Measurements from ENCODE around the gene SLC30A7.

GRCh38 chr1:100926240-100926639 is 30.4 kb downstream of the SLC30A7 start:
- TF ChIP-seq, protein P1, sequence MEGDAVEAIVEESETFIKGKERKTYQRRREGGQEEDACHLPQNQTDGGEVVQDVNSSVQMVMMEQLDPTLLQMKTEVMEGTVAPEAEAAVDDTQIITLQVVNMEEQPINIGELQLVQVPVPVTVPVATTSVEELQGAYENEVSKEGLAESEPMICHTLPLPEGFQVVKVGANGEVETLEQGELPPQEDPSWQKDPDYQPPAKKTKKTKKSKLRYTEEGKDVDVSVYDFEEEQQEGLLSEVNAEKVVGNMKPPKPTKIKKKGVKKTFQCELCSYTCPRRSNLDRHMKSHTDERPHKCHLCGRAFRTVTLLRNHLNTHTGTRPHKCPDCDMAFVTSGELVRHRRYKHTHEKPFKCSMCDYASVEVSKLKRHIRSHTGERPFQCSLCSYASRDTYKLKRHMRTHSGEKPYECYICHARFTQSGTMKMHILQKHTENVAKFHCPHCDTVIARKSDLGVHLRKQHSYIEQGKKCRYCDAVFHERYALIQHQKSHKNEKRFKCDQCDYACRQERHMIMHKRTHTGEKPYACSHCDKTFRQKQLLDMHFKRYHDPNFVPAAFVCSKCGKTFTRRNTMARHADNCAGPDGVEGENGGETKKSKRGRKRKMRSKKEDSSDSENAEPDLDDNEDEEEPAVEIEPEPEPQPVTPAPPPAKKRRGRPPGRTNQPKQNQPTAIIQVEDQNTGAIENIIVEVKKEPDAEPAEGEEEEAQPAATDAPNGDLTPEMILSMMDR (conservative IDR thresholded peaks at IDR 0.05): no peak
- no peak for TF ChIP-seq ZFX (IDR thresholded peaks at IDR 0.05)

All from C4-2B (cell line).